ENCODE data around the gene FADS2. TPM values are rescaled to one million over a fixed set of nuclear protein-coding genes. Genes with fewer than 3 reads are reported as not detected.

Gene FADS2
- total RNA-seq, 2 experiments from 2014 or later = 0.95 to 2.8 TPM

DNA sequence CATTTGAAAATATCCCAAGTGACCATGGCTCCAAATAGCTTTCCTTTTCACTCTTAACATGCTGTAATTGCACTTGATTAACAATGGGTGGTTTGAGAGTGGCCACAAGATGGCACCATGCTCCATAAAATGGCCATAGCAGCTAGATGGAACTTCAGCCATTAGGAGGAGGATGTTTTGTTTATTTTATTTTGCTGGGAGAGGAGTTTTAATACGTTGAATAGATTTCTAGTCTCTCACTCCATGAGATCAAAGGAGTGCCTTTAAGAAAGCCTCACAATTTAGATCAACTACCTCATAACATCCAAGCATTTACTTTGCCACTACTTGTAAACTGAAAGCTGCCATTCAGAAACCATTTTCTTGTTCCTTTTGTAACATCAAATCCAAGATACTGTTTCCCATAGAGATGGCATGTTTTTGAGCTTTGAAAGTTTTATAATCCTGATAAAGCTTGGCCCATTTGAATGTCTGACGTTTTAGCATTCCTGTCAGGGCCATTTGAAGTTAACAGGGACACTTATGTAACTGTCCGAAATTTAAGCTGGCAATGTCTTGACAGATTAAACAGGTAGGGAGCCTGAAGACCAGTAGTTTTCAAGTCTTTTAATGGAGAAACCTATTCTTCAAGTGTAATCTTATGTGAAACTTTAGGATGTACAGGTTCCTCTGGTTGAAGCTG is 30.7 kb upstream of the FADS2 start:
- Histone ChIP-seq H3K4me1 (ENCODE audit: insufficient read depth, low read length, poor library complexity, severe bottlenecking) (peaks cover 20% of the 10 kb centered on the region), H2AFZ (ENCODE audit: low read length) (no peak overlapping the region)

DNA sequence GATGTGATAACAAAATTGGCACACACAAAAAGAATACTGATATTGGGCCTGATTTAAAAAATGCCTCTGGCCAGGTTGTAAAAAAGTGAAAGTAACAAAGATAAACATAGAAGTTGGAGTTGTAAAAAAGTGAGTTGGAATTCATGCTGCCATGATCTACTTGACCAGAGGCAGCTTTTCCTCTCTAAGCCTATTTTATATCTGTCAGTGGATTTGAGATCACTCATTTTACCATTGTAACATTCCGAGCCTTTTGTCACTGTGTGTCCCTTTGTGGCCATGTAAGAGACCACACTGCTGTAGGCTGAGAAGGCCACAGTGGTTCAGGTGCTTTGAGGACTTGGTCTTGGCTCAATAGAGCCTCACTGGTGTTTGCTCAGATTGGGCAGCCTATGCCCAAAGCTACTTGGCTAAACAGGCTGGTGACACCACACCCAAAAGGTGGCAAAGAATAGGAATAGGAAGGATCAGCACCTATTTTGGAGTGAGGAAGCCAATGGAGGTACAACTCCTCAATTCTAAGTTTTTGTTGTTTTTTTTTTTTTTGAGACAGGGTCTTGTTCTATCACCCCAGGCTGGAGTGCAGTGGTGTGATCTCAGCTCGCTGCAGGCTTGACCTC is 28.3 kb upstream of the FADS2 start:
- Histone ChIP-seq H3K4me3 (ENCODE audit: low read depth, low read length, poor library complexity, severe bottlenecking) (no peak overlapping the region), H3K79me2 (ENCODE audit: insufficient read depth, low read depth, low read length) (peaks cover 49% of the 10 kb centered on the region), H3K9me2 (ENCODE audit: insufficient read depth, low read length) (no peaks in the 10 kb centered on the region), H3K9me3 (ENCODE audit: low read length) (no peaks in the 10 kb centered on the region), H3K36me3 (ENCODE audit: insufficient read depth, low read length) (peaks cover 72% of the 10 kb centered on the region), H2AFZ (ENCODE audit: low read length) (no peak overlapping the region), H4K20me1 (ENCODE audit: insufficient read depth, low read length) (peaks cover 14% of the 10 kb centered on the region; the same call in 1 of the 2 replicates), H3K27ac (ENCODE audit: low read depth, low read length, poor library complexity, severe bottlenecking) (no peak overlapping the region), H3K4me1 (ENCODE audit: insufficient read depth, low read length, poor library complexity, severe bottlenecking) (peaks cover 10% of the 10 kb centered on the region), H3K4me2 (ENCODE audit: low read length) (no peak overlapping the region)
- BruUV-seq (replicated peaks) = no TSS peak
- intact Hi-C loops (cut with micrococcal nuclease; ENCODE audit: unreplicated experiment) = no loop called here
- POLR2A ChIA-PET = interaction anchor here (0.7 kb wide), 2 partner anchors 19 to 36 kb away, joined by 8 to 13 read pairs; no protein-coding TSS in a partner anchor
- CTCF ChIA-PET (ENCODE audit: unreplicated experiment) = no interaction called here
- DNase-seq (ENCODE audit: low spot score) = no peak
- TF ChIP-seq CTCF (conservative IDR thresholded peaks at IDR 0.05; ENCODE audit: low read length) = no peak
- no peak for TF ChIP-seq EZH2phosphoT487 (IDR thresholded peaks at IDR 0.05; ENCODE audit: borderline replicate concordance, low read depth, low read length)

More for the DNA sequence above, 30.7 kb upstream of the FADS2 start:
- peak overlapping the region; percentile 13; the same call in 1 of the 2 replicates for H3K4me2 ChIP-seq (ENCODE audit: low read length)
- H3K27ac ChIP-seq (ENCODE audit: low read depth, low read length, poor library complexity, severe bottlenecking) = no peak overlapping the region
- H3K36me3 ChIP-seq (ENCODE audit: insufficient read depth, low read length) = peaks cover 76% of the 10 kb centered on the region
- intact Hi-C loops (cut with micrococcal nuclease; ENCODE audit: unreplicated experiment) = loop anchor here (1.0 to 2.0 kb wide), 4 partner anchors 73 to 285 kb away; no protein-coding TSS in a partner anchor
- peaks cover 69% of the 10 kb centered on the region for H3K79me2 ChIP-seq (ENCODE audit: insufficient read depth, low read depth, low read length)
- H3K9me3 ChIP-seq (ENCODE audit: low read length) = no peaks in the 10 kb centered on the region
- TF ChIP-seq EZH2phosphoT487 (IDR thresholded peaks at IDR 0.05; ENCODE audit: borderline replicate concordance, low read depth, low read length) (no peak), CTCF (conservative IDR thresholded peaks at IDR 0.05; ENCODE audit: low read length) (peak; percentile 98)
- no TSS peak for BruUV-seq (replicated peaks)
- ChIA-PET POLR2A (interaction anchor here (0.6 to 2.3 kb wide), 8 partner anchors 23 to 378 kb away, joined by 3 to 8 read pairs (median 3); no protein-coding TSS in a partner anchor), CTCF (ENCODE audit: unreplicated experiment) (interaction anchor here (0.5 to 1.8 kb wide), 5 partner anchors 8 to 313 kb away, joined by 3 to 13 read pairs (median 3); no protein-coding TSS in a partner anchor)
- no peaks in the 10 kb centered on the region for H3K9me2 ChIP-seq (ENCODE audit: insufficient read depth, low read length)
- DNase-seq (ENCODE audit: low spot score) = peak; percentile 71
- H3K4me3 ChIP-seq (ENCODE audit: low read depth, low read length, poor library complexity, severe bottlenecking) = no peak overlapping the region
- peaks cover 18% of the 10 kb centered on the region; the same call in 1 of the 2 replicates for H4K20me1 ChIP-seq (ENCODE audit: insufficient read depth, low read length)

Data from OCI-LY7 (cell line).